Aorta (tissue), 5 donors: ENCODE results near the gene MEGF11. TPM values are rescaled to one million over a fixed set of nuclear protein-coding genes. Genes with fewer than 3 reads are reported as not detected.
A peak's percentile ranks its signal among the peaks of the same experiment; 100 is the strongest.

Experiments
- ATAC-seq: fragments of 200-7000 bp; cut with Tn5 transposase; one replicate; pipeline ENCODE4 v1.9.1; 2022; ENCODE audit warnings: moderate library complexity; ENCODE audit not compliant: low FRiP score
- DNase-seq, 2 donors: peaks; one replicate each; pipeline ENCODE4 v3.0.0-alpha.2; 2020
- H3K27ac ChIP-seq, 2 donors: one replicate each; pipeline ENCODE4 v1.5.1; 2013; ENCODE audit warnings: low read length in 2 of 2, mild to moderate bottlenecking in 2 of 2, moderate library complexity in 2 of 2, control low read depth in 1 of 2, inconsistent platforms in 1 of 2, low read depth in 1 of 2
- H3K27me3 ChIP-seq, 2 donors: one replicate each; pipeline ENCODE4 v1.6.1; 2013; ENCODE audit warnings: control low read depth in 1 of 2, low read length in 1 of 2, mild to moderate bottlenecking in 1 of 2, moderate library complexity in 1 of 2; ENCODE audit not compliant: insufficient read depth in 2 of 2, control insufficient read depth in 1 of 2
- H3K36me3 ChIP-seq, 2 donors: one replicate each; pipeline ENCODE4 v1.6.1; 2013; ENCODE audit warnings: control low read depth in 1 of 2, low read length in 1 of 2, mild to moderate bottlenecking in 1 of 2; ENCODE audit not compliant: insufficient read depth in 2 of 2, control insufficient read depth in 1 of 2
- H3K4me1 ChIP-seq, 2 donors: one replicate each; pipeline ENCODE4 v1.6.1; 2013; ENCODE audit warnings: low read length in 2 of 2, control low read depth in 1 of 2, mild to moderate bottlenecking in 1 of 2, moderate library complexity in 1 of 2; ENCODE audit not compliant: insufficient read depth in 2 of 2, control insufficient read depth in 1 of 2
- H3K4me3 ChIP-seq, 2 donors: one replicate each; pipeline ENCODE4 v1.5.1; 2013; ENCODE audit warnings: low read length in 2 of 2, control low read depth in 1 of 2, mild to moderate bottlenecking in 1 of 2
- H3K9me3 ChIP-seq: one replicate; pipeline ENCODE4 v1.6.1; 2013; ENCODE audit warnings: mild to moderate bottlenecking, low read length; ENCODE audit not compliant: control insufficient read depth
- WGBS, 2 donors: extraction: QIAGEN DNeasy Blood & Tissue Kit; methylation state at CpG; one replicate each; pipeline ENCODE4 v1.1.7; 2013; 5-methylcytosine and 5-hydroxymethylcytosine counted together
- intact Hi-C, 2 donors: fragments of 100-400 bp; cut with DNase I; formaldehyde crosslinking; loops; one replicate each; pipeline versions ENCODE4 v1.14.2 to v1.15.0; 2022
- polyA plus RNA-seq, 2 donors: library from polyadenylated mRNA; stranded (reverse); fragments of 200-250 nt; gene quantifications; one replicate each; pipeline ENCODE4 v1.2.3, GENCODE V29; 2013
- total RNA-seq, 2 donors: library from RNA; stranded (reverse); fragmentation: NEBNext Ultra II Directional; extraction: Animal tissue kit (Norgen Biotek cat#: 25700); gene quantifications; one replicate each; pipeline ENCODE4 v1.2.1, GENCODE V29; 2021
- donor health status: healthy with polysubstance abuse.
- donor health status: Bipolar disorder and iron deficiency.
- donor health status: DM: no; HTN: no; CAD: no.
- donor health status: DM: no; HTN: no; CAD: no.
- donor health status: DM: yes; HTN: yes; CAD: no.

MEGF11 gene
- total and polyA plus RNA-seq, 4 donors = not detected

GRCh38 chr15:66017792-66018487 is 235.6 kb downstream of the MEGF11 start:
- intact Hi-C loops = no loop called here
- Histone ChIP-seq H3K4me3 (no peak overlapping the region), H3K27me3 (no peaks in the 10 kb centered on the region), H3K9me3 (peaks cover 4% of the 10 kb centered on the region), H3K27ac (no peak overlapping the region), H3K4me1 (no peaks in the 10 kb centered on the region), H3K36me3 (no peaks in the 10 kb centered on the region)
- ATAC-seq = no peak
- WGBS, 2 donors = 79 to 83% methylated on average over 10 of the region's 10 CpGs
- DNase-seq = no peak

- DNase-seq (no peak), ATAC-seq (no peak)
- peaks cover 4% of the 10 kb centered on the region for H3K9me3 ChIP-seq
- H3K4me1 ChIP-seq = no peaks in the 10 kb centered on the region
- H3K27me3 ChIP-seq = no peaks in the 10 kb centered on the region
- H3K27ac ChIP-seq = no peak overlapping the region
- no peaks in the 10 kb centered on the region for H3K36me3 ChIP-seq
- WGBS, 2 donors = 66 to 68% methylated on average over 7 of the region's 7 CpGs
- H3K4me3 ChIP-seq = no peak overlapping the region
- intact Hi-C loops = no loop called here
Measured at GRCh38 chr15:66017000-66017399, 236.6 kb downstream of the MEGF11 start.

DNA sequence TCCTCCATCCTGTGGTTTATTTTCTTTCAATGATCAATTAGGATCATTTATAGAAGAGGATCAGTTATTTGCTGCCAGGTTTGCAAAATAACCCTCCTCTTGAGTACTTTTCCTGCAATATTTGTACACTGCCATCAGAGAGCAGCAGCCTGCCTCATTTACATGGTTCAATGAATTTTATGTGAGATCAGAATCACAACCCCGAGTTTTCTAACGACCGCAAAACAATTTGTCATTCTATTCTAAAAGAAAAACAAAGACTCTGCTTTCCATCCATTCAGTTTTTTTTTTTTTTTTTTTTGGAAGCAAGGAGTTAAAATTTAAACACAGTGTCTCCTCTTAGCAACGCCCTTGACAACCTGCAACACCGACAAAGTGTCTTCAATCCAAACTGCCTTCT is 237.4 kb downstream of the MEGF11 start:
- no peak for ATAC-seq
- intact Hi-C loops = no loop called here

GRCh38 chr15:66014635-66015182 is 238.8 kb downstream of the MEGF11 start:
- Histone ChIP-seq H3K4me1 (no peaks in the 10 kb centered on the region), H3K27me3 (no peaks in the 10 kb centered on the region), H3K4me3 (no peak overlapping the region), H3K36me3 (no peaks in the 10 kb centered on the region), H3K27ac (no peak overlapping the region), H3K9me3 (peaks cover 4% of the 10 kb centered on the region)
- 79% methylated on average over 8 of the region's 8 CpGs for WGBS, 2 donors
- ATAC-seq (no peak), DNase-seq (no peak)
- intact Hi-C loops = no loop called here

More for the DNA sequence above, 237.4 kb downstream of the MEGF11 start:
- 31 to 43% methylated on average over 5 of the region's 5 CpGs for WGBS, 2 donors
- H3K9me3 ChIP-seq = peaks cover 4% of the 10 kb centered on the region
- H3K4me3 ChIP-seq = no peak overlapping the region
- H3K36me3 ChIP-seq = no peaks in the 10 kb centered on the region
- H3K27me3 ChIP-seq = no peaks in the 10 kb centered on the region
- no peak overlapping the region for H3K27ac ChIP-seq
- DNase-seq = no peak
- no peaks in the 10 kb centered on the region for H3K4me1 ChIP-seq

- intact Hi-C loops = no loop called here
- no peak for ATAC-seq
- Histone ChIP-seq H3K4me3 (no peak overlapping the region), H3K4me1 (no peaks in the 10 kb centered on the region), H3K27me3 (no peaks in the 10 kb centered on the region), H3K36me3 (no peaks in the 10 kb centered on the region), H3K27ac (no peak overlapping the region), H3K9me3 (peaks cover 4% of the 10 kb centered on the region)
- 68% methylated on average over 5 of the region's 5 CpGs for WGBS, 2 donors
- DNase-seq = peak in 1 of 2 donors; percentile 3
Measured at GRCh38 chr15:66014022-66014421, 239.5 kb downstream of the MEGF11 start.

DNA sequence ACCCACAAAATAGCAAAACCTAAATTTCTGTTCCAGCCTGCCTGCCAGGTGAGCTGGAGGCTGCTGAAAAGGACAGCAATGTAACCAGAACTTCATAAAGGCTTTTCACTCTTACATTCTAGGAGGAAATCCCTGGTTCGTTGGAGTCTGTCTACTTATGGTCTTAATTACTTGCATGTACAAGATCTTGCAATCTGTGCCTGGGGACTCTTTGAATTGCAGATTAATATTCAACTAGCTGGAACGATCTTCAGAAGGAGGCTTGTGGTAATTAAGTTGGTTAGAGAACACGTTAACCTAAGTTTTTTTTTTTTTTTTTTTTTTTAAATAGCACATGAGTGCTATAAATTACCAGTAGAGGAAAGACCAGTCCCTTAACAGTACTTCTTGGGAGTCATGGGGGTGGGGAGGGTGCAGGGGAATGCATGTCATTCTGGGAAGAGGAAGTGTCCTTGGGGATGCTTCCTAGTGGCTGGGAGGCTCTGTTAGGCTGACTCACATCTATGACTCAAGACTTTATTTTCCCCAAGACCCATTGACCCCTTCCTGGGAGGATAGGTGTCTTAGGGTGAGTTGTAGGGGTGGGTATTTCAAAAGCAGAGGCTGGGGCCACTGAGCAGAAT is 244.5 kb downstream of the MEGF11 start:
- ATAC-seq (no peak), DNase-seq (no peak)
- Histone ChIP-seq H3K4me1 (no peaks in the 10 kb centered on the region), H3K9me3 (peaks cover 1% of the 10 kb centered on the region), H3K27me3 (peaks cover 0 to 2% of the 10 kb centered on the region in 2 donors), H3K4me3 (no peak overlapping the region), H3K27ac (no peak overlapping the region), H3K36me3 (no peaks in the 10 kb centered on the region)
- intact Hi-C loops = no loop called here
- WGBS, 2 donors = 31 to 35% methylated on average over 3 of the region's 3 CpGs

GRCh38 chr15:66007663-66008262 is 245.8 kb downstream of the MEGF11 start:
- ATAC-seq = no peak
- Histone ChIP-seq H3K36me3 (no peaks in the 10 kb centered on the region), H3K27ac (no peak overlapping the region), H3K4me1 (no peaks in the 10 kb centered on the region), H3K4me3 (no peak overlapping the region), H3K9me3 (peaks cover 1% of the 10 kb centered on the region), H3K27me3 (peaks cover 0 to 2% of the 10 kb centered on the region in 2 donors)
- intact Hi-C loops = no loop called here
- DNase-seq = no peak

- DNase-seq (no peak), ATAC-seq (no peak)
- WGBS, 2 donors = 75 to 78% methylated on average over 7 of the region's 7 CpGs
- H3K36me3 ChIP-seq = no peaks in the 10 kb centered on the region
- intact Hi-C loops = no loop called here
- H3K4me1 ChIP-seq = no peaks in the 10 kb centered on the region
- H3K4me3 ChIP-seq = no peak overlapping the region
- H3K27me3 ChIP-seq = peaks cover 0 to 2% of the 10 kb centered on the region in 2 donors
- H3K9me3 ChIP-seq = peaks cover 1% of the 10 kb centered on the region
- no peak overlapping the region for H3K27ac ChIP-seq
Measured at GRCh38 chr15:66006986-66007385, 246.6 kb downstream of the MEGF11 start.
